GM12864 (cell line): ENCODE results near the gene PLSCR1.

Experiments
- DNase-seq: peaks from one replicate; pipeline ENCODE4 v3.0.0-alpha.2; 2011; ENCODE audit warnings: low read depth
- H3K4me3 ChIP-seq: 2 replicates; pipeline ENCODE4 v1.5.1; 2011; ENCODE audit warnings: mild to moderate bottlenecking, low read depth, low read length, control low read depth
- CTCF ChIP-seq: IDR thresholded peaks from 2 replicates; pipeline ENCODE4 v1.5.1; 2011; ENCODE audit warnings: low read depth, mild to moderate bottlenecking, moderate library complexity, low read length, control low read depth, inconsistent platforms; ENCODE audit errors: missing control alignments

Gene PLSCR1

GRCh38 chr3:146468234-146468633 lies 76.2 kb downstream of the PLSCR1 start:
- no peak for DNase-seq
- TF ChIP-seq CTCF = no peak

DNA sequence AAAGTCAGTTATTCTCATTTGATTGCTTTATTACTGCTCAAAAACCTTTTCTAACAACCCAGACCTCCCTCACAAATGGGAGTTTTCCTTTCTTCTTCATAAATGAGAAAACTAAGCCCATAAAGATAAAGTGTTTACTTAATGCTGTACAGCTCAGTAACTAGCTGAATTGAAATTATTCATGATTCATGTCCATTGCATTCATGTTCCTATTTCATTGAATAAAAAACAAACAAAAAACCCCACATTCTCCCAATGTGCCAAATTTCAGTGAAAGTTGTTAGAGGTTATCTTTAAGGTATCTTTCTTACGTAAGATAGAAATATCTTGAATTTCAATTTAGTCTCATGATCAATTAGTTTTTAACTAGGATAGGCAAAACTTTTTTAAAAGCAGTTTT lies 77.8 kb downstream of the PLSCR1 start:
- TF ChIP-seq CTCF = no peak
- H3K4me3 ChIP-seq = no peak overlapping the region
- DNase-seq = no peak

More at GRCh38 chr3:146468234-146468633, 76.2 kb downstream of the PLSCR1 start:
- H3K4me3 ChIP-seq = no peak overlapping the region

- TF ChIP-seq CTCF = no peak
- no peak overlapping the region for H3K4me3 ChIP-seq
- no peak for DNase-seq
Measured at GRCh38 chr3:146465693-146466465, 78.5 kb downstream of the PLSCR1 start.
